HG03571 (cell line): ENCODE results near the gene TNK1.
"Not testable (repeated sequence)": the region's sequence is repeated elsewhere in the genome, so short reads cannot be mapped to it uniquely, and the experiment has no call there.

Source experiments
- ATAC-seq: cut with Tn5 transposase; IDR thresholded peaks from one replicate; pipeline ENCODE4 v1.9.1; 2021; ENCODE audit not compliant: unreplicated experiment

TNK1 gene

GRCh38 chr17:7355053-7355452 lies 25.8 kb upstream of the TNK1 start, which contains the start of gene TMEM95:
TMEM95 (plus strand) TSS chr17:7355156; CDS start chr17:7355205, 49 bp downstream.
- no peak for ATAC-seq

DNA sequence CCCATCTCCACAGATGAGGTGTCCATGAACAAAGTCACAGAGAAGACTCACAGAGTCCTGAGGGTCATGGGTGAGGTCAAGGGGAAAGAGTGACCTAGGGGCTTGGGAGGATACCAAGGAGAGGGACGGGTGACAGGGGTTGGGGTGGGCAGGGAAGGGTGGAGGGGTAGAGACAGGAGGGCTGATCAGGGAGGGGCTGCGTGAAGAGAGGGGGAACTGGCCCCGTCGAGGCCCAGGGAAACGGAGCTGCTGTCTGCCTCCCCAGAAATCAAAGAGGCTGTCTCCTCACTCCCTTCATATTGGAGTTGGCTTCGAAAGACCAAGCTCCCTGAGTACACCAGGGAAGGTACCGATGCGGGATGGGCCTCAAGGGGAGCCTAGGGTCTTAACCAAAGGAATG lies 25.3 kb upstream of the TNK1 start:
- ATAC-seq = no peak

GRCh38 chr17:7356072-7356549 lies 24.8 kb upstream of the TNK1 start:
- no peak for ATAC-seq

- ATAC-seq = no peak
These were observed 24.1 kb upstream of the TNK1 start for GRCh38 chr17:7356756-7357155.

GRCh38 chr17:7357381-7357780 lies 23.5 kb upstream of the TNK1 start:
- ATAC-seq = no peak

DNA sequence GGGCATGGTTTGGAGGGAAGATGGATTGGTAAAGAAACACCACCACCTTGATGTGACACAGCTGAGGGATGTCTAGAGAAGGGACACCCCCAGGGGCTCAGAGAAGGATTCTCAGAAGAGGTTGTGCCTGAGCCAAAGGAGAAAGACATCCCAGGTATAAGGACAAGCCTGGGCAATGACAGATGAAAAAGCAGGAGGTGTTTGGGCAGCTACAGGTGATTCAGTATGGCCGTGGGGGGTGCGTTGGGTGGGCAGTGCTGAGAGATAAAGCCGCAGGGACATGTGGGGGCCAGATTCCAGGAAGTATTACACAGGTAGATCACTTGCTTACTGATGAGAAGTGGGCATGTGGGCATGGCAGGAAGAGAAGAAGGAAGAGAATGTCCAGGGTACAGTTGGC lies 19.0 kb upstream of the TNK1 start:
- no peak for ATAC-seq

GRCh38 chr17:7363311-7363710 lies 17.6 kb upstream of the TNK1 start:
- no peak for ATAC-seq

- not testable (repeated sequence) for ATAC-seq
These were observed 14.9 kb upstream of the TNK1 start for GRCh38 chr17:7365963-7366362.

DNA sequence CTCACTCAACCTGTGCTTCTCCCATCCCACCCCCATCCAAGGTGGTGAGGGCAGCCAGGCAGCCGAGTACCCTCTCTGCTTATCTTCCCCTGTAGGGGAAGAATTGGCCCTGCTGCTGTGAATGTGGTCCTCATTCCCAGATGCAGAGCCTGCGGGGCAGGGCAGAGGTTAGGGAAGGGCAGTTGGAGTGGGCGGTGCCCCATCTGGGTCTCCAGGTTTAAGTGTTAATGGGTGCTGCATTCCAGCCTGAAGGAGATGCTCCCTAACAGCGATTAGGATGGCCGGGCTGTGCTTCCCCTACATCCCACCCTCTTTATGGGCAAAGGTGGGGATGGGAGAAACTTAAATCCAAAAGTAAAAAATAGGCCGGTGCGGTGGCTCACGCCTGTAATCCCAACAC lies 13.8 kb upstream of the TNK1 start:
- ATAC-seq = no peak

DNA sequence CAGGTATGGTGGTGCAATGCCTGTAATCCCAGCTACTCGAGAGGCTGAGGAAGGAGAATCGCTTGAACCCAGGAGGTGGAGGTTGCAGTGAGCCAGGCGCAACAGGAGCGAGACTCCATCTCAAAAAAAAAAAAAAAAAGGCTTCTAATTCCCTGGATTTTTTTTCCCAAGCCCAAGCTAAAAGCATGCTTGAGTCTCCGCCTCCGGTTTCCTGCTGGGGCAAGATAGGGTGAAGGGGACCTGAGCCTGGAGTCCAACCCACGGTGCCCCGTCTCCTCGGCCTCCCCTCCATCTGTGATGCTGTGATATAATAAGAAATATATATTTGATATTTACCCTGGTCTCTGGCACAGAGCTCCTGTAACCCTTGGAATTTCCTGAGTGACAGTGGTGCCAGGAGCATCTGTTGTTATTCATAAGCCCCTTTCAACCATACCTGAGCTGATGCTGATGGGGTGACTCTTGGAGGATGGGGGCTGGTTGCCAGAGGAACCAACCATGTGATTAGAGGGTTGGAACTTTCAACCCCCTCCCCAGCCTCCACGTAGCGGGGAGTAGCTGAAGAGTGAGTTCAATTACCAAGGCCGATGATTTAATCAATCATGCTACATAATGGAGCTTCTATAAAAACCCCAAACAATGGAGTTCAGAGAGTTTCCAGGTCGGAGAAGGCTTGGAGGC lies 12.8 kb upstream of the TNK1 start:
- ATAC-seq = no peak

- ATAC-seq = not testable (repeated sequence)
These were observed 12.3 kb upstream of the TNK1 start for GRCh38 chr17:7368599-7368994.

DNA sequence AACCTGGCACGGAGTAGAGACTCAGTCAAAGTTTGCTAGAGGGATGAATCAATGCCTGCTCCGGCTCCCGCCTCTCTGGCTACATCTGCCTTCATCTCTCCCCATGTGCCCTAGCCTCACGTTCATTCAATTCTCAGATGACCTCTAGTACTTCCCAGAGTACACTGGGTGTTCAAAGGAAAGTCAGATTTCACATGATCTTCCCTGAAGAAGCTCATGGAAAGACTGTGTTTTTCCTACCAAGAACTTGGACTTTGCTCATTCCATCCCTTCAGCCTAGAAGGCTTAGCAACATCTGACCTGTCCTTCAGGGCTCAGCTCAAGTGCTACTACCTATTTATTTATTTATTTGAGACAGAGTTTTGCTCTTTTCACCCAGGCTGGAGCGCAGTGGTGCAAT lies 11.1 kb upstream of the TNK1 start:
- no peak for ATAC-seq

- no peak for ATAC-seq
These were observed 10.0 kb upstream of the TNK1 start for GRCh38 chr17:7370853-7371252.

DNA sequence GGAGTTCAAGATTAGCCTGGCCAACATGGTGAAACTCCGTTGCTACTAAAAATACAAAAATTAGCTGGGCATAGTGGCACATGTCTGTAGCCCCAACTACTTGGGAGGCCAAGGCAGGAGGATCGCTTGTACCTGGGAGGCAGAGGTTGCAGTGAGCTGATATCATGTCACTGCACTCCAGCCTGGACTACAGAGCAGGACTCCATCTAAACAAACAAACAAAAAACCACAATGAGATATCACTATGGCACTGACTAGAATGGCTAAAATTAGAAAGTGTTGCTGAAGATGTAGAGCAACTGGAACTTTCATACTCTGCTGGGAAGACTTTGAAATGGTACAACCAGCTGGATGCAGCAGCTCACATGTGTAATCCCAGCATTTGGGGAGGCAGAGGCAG lies 6.5 kb upstream of the TNK1 start:
- ATAC-seq = no peak

DNA sequence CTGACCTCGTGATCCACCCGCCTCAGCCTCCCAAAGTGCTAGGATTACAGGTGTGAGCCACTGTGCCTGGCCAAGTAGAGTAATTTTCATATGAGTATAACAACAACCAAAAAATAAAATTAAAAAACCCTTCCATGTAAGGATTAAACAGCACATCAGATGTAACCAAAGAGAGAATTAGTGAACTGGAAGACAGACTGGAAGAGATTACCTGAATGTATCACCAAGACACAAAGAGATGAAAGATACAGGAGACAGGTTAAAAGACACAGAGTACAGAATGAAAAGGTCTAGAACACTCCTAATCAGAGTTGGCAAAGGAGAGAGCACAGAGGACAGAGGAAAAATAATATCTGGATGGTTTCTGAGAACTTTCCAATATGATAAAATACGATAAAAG lies 1.8 kb upstream of the TNK1 start:
- no peak for ATAC-seq

DNA sequence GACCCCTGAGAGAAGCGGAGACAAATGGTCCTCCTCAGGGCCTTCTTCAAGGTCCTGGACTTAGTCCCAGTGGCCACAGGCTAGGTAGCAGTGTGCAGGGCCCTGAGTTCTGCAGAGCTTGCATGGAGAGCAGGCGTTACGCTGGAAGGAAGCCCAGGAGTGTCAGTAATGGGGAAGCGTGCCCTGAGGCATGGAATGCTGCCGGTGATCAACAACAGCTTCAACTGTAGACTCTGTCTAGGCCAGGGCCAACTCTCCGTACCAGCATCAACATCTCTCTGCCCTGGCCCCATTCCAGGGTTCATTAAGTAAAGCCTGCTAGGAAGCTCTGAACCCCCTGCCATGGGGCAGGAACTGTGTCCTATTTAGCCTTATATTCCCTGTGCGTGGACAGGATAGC lies 568 bp upstream of the TNK1 start:
- ATAC-seq = no peak

DNA sequence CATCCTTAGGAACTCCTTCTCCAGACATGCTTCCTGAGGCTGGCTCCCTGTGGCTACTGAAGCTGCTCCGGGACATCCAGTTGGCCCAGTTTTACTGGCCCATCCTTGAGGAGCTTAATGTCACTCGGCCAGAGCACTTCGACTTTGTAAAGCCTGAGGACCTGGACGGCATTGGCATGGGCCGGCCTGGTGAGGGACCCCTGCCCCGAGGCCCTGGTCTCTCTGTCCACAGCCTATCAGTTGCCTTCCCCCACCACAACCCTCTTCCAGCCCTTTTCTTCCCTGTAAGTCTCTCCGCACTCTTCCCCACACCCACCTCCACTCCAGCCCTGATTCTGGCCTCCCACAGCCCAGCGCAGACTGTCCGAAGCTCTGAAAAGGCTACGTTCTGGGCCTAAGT lies 2.0 kb downstream of the TNK1 start:
- ATAC-seq = no peak

GRCh38 chr17:7383371-7383741 lies 2.5 kb downstream of the TNK1 start:
- no peak for ATAC-seq

- ATAC-seq = peak; percentile 71
These were observed 3.0 kb downstream of the TNK1 start for GRCh38 chr17:7383742-7384488.

- no peak for ATAC-seq
These were observed 3.7 kb downstream of the TNK1 start for GRCh38 chr17:7384489-7385081.

DNA sequence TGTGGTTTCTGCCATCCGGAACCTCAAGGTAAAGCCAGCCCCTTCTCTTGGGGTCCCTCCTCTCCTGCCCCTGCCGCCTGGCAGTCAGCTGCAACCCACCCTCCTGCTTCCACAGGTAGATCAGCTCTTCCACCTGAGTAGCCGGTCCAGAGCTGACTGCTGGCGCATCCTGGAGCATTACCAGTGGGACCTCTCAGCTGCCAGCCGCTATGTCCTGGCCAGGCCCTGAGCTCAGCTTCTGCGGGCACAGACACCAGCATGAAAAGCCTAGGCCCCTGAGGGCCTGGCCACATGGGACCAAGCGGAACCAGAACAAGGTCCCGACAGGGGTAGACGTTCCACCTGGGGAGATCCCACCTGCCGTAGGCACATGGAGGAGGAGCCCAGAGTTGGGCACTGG lies 8.0 kb downstream of the TNK1 start:
- no peak for ATAC-seq
